Measurements from ENCODE around the gene SUOX.
"Not testable (repeated sequence)": the region's sequence is repeated elsewhere in the genome, so short reads cannot be mapped to it uniquely, and the experiment has no call there.

SUOX gene

GRCh38 chr12:56034586-56035332, 37.7 kb downstream of the SUOX start:
- no peak for DNase-seq (ENCODE audit: low read depth)
- TF ChIP-seq CTCF (IDR thresholded peaks at IDR 0.05; ENCODE audit: control insufficient read depth, insufficient read depth, low read depth, low read length, missing control alignments), result no peak
- H3K4me3 ChIP-seq (ENCODE audit: control insufficient read depth, low read depth, low read length), result no peak overlapping the region

GRCh38 chr12:56037161-56037560, 40.1 kb downstream of the SUOX start:
- no peak for TF ChIP-seq CTCF (IDR thresholded peaks at IDR 0.05; ENCODE audit: control insufficient read depth, insufficient read depth, low read depth, low read length, missing control alignments)
- DNase-seq (ENCODE audit: low read depth), result no peak
- H3K4me3 ChIP-seq (ENCODE audit: control insufficient read depth, low read depth, low read length), result no peak overlapping the region

- no peak overlapping the region for H3K4me3 ChIP-seq (ENCODE audit: control insufficient read depth, low read depth, low read length)
- DNase-seq (ENCODE audit: low read depth), result no peak
- TF ChIP-seq CTCF (IDR thresholded peaks at IDR 0.05; ENCODE audit: control insufficient read depth, insufficient read depth, low read depth, low read length, missing control alignments), result no peak
Measured at GRCh38 chr12:56038022-56038655, 41.1 kb downstream of the SUOX start.

GRCh38 chr12:56040151-56040550, 43.1 kb downstream of the SUOX start:
- TF ChIP-seq CTCF (IDR thresholded peaks at IDR 0.05; ENCODE audit: control insufficient read depth, insufficient read depth, low read depth, low read length, missing control alignments), result no peak
- DNase-seq (ENCODE audit: low read depth), result no peak

GRCh38 chr12:56040963-56041551, 44.0 kb downstream of the SUOX start:
- no peak for DNase-seq (ENCODE audit: low read depth)
- H3K4me3 ChIP-seq (ENCODE audit: control insufficient read depth, low read depth, low read length), result peak overlapping the region; percentile 30
- TF ChIP-seq CTCF (IDR thresholded peaks at IDR 0.05; ENCODE audit: control insufficient read depth, insufficient read depth, low read depth, low read length, missing control alignments), result no peak

More at GRCh38 chr12:56040151-56040550, 43.1 kb downstream of the SUOX start:
- no peak overlapping the region for H3K4me3 ChIP-seq (ENCODE audit: control insufficient read depth, low read depth, low read length)

GRCh38 chr12:56041552-56042429, 44.7 kb downstream of the SUOX start, which contains the start of gene RPS26:
Gene RPS26 (plus strand): TSS chr12:56041918. CDS start chr12:56042167, 249 bp downstream.
- H3K4me3 ChIP-seq (ENCODE audit: control insufficient read depth, low read depth, low read length), result peak within 1 kb of the TSS; percentile 98
- TF ChIP-seq CTCF (IDR thresholded peaks at IDR 0.05; ENCODE audit: control insufficient read depth, insufficient read depth, low read depth, low read length, missing control alignments), result peak; percentile 44
- DNase-seq (ENCODE audit: low read depth), result peak; percentile 99

- H3K4me3 ChIP-seq (ENCODE audit: control insufficient read depth, low read depth, low read length), result peak overlapping the region; percentile 98
- not testable (repeated sequence) for DNase-seq (ENCODE audit: low read depth)
Measured at GRCh38 chr12:56042430-56042813, 45.3 kb downstream of the SUOX start.
